Pancreas (tissue), 10 donors: ENCODE data around the gene FAM174C. TPM values are rescaled to one million over a fixed set of nuclear protein-coding genes. Genes with fewer than 3 reads are reported as not detected.
A peak's percentile ranks its signal among the peaks of the same experiment; 100 is the strongest.

Source experiments
- ATAC-seq, 4 donors: fragments of 200-7000 bp; cut with Tn5 transposase; one replicate each; pipeline versions ENCODE4 v1.8.0 to v1.9.1; 2020; ENCODE audit warnings: mild to moderate bottlenecking in 4 of 4, moderate library complexity in 4 of 4
- DNase-seq, 6 donors: peaks; one replicate each; pipeline ENCODE4 v3.0.0-alpha.2; 2020
- FAIRE-seq: peaks from 2 replicates; lab custom pipeline; 2012; peaks lifted over from hg19 to GRCh38; lab: Jason Lieb, UNC
- H3K27ac ChIP-seq, 4 donors: fragments of 200-600 bp; sonication (generic); 1 replicate in 3 of 4; 2 replicates in 1 of 4; pipeline versions ENCODE4 v1.5.0 to v1.8.0; 2020
- H3K27me3 ChIP-seq, 4 donors: fragments of 200-600 bp; one replicate each; pipeline ENCODE4 v1.8.0; 2021
- H3K36me3 ChIP-seq, 3 donors: fragments of 200-600 bp; sonication (generic) in 1 of 3; one replicate each; pipeline versions ENCODE4 v1.5.0 to v1.8.0; 2020 to 2021
- H3K4me1 ChIP-seq, 3 donors: fragments of 200-600 bp; one replicate each; pipeline ENCODE4 v1.8.0; 2021
- H3K4me3 ChIP-seq, 4 donors: fragments of 200-600 bp; sonication (generic) in 2 of 4; one replicate each; pipeline versions ENCODE4 v1.5.0 to v1.8.0; 2020 to 2021
- H3K9me3 ChIP-seq, 4 donors: fragments of 200-600 bp; one replicate each; pipeline ENCODE4 v1.8.0; 2021
- CTCF ChIP-seq, 4 donors: fragments of 200-600 bp; sonication (generic) in 3 of 4; IDR thresholded peaks; one replicate each; pipeline versions ENCODE4 v1.5.0 to v1.8.0; 2021; ENCODE audit warnings: antibody characterized with exemption in 4 of 4
- whole genome bisulfite sequencing, 2 donors: extraction: QIAGEN DNeasy Blood & Tissue Kit; methylation state at CpG; one replicate each; pipeline ENCODE4 v1.1.7; 2013; 5-methylcytosine and 5-hydroxymethylcytosine counted together
- intact Hi-C, 3 donors: fragments of 100-400 bp; cut with DNase I; formaldehyde crosslinking; loops; one replicate each; pipeline versions ENCODE4 v1.11.1 to v1.14.2; 2022
- polyA plus RNA-seq, 2 donors: library from polyadenylated mRNA; stranded (reverse); fragments of 200-250 nt; gene quantifications; one replicate each; pipeline ENCODE4 v1.2.3, GENCODE V29; 2013
- total RNA-seq, 6 donors: library from RNA; stranded (reverse); fragmentation: NEBNext Ultra II Directional in 4 of 6; extraction: Animal tissue kit (Norgen Biotek cat#: 25700) in 4 of 6; gene quantifications; one replicate each; pipeline versions ENCODE4 v1.2.1 to v1.2.4, GENCODE V29; 2021 to 2023
- donor health status: healthy with polysubstance abuse.
- donor health status: DM: no; HTN: no; CAD: no; lungs with moderate emphysema.
- donor health status: DM: no; HTN: no; CAD: no.
- donor health status: control.
- donor health status: control.
- donor health status: Bipolar disorder and iron deficiency.
- donor health status: DM: yes; HTN: yes; CAD: no.
- donor health status: DM: no; HTN: no; CAD: no.
- donor health status: DM: no; HTN: no; CAD: no.
- donor health status: DM: yes; HTN: yes; CAD: no.

FAM174C gene
- total RNA-seq (10 to 100 TPM; 16.1 to 26.1 (median 22.9) TPM), polyA plus RNA-seq (10 to 100 TPM; 69.8 to 83.4 TPM)

- Histone ChIP-seq H3K9me3 (no peaks in the 10 kb centered on the region), H3K36me3 (peaks cover 5 to 40% (median 34%) of the 10 kb centered on the region in 3 donors), H3K4me1 (peaks cover 32 to 38% (median 37%) of the 10 kb centered on the region in 3 donors), H3K27me3 (no peaks in the 10 kb centered on the region), H3K27ac (peak within 1 kb of the TSS; percentile 97 to 99 (median 98)), H3K4me3 (peak within 1 kb of the TSS; percentile 55 to 77 (median 66))
- no peak for FAIRE-seq
- TF ChIP-seq CTCF (IDR thresholded peaks at IDR 0.05), result no peak
- ATAC-seq, result peak; percentile 78 to 86 (median 81)
- DNase-seq, result peak; percentile 94 to 98 (median 96)
- WGBS, 2 donors, result 0% methylated on average over 67 to 98 of the region's 98 CpGs
- intact Hi-C loops, result no loop called here
Measured at GRCh38 chr19:1275260-1275975, at the start of gene FAM174C. FAM174C (plus strand) TSS chr19:1275530; CDS start chr19:1275550, 20 bp downstream.

- TF ChIP-seq CTCF (IDR thresholded peaks at IDR 0.05), result no peak
- H3K4me3 ChIP-seq, result no peak overlapping the region
- 93 to 94% methylated on average over 11 of the region's 11 CpGs for WGBS, 2 donors
- no peak overlapping the region for H3K27ac ChIP-seq
- peaks cover 0 to 20% (median 5%) of the 10 kb centered on the region in 3 donors for H3K36me3 ChIP-seq
- intact Hi-C loops, result no loop called here
- peaks cover 0 to 5% (median 4%) of the 10 kb centered on the region in 3 donors for H3K4me1 ChIP-seq
- FAIRE-seq (no peak), DNase-seq (no peak), ATAC-seq (no peak)
- H3K27me3 ChIP-seq, result no peaks in the 10 kb centered on the region
- H3K9me3 ChIP-seq, result no peaks in the 10 kb centered on the region
Measured at GRCh38 chr19:1226227-1226518, 49.2 kb upstream of the FAM174C start.

GRCh38 chr19:1226522-1227303 is 48.6 kb upstream of the FAM174C start:
- intact Hi-C loops, result no loop called here
- no peak for FAIRE-seq
- no peaks in the 10 kb centered on the region for H3K9me3 ChIP-seq
- no peak for ATAC-seq
- no peak for DNase-seq
- no peaks in the 10 kb centered on the region for H3K27me3 ChIP-seq
- WGBS, 2 donors, result 95% methylated on average over 46 to 50 of the region's 50 CpGs
- TF ChIP-seq CTCF (IDR thresholded peaks at IDR 0.05), result no peak
- H3K27ac ChIP-seq, result no peak overlapping the region
- H3K4me1 ChIP-seq, result peaks cover 0 to 4% (median 2%) of the 10 kb centered on the region in 3 donors
- peaks cover 0 to 16% (median 5%) of the 10 kb centered on the region in 3 donors for H3K36me3 ChIP-seq
- H3K4me3 ChIP-seq, result no peak overlapping the region

GRCh38 chr19:1227304-1228054 is 47.9 kb upstream of the FAM174C start:
- no peak overlapping the region for H3K27ac ChIP-seq
- 93 to 95% methylated on average over 56 of the region's 56 CpGs for WGBS, 2 donors
- ATAC-seq (no peak), FAIRE-seq (no peak), DNase-seq (no peak)
- no peak overlapping the region for H3K4me3 ChIP-seq
- no peaks in the 10 kb centered on the region for H3K27me3 ChIP-seq
- no peak for TF ChIP-seq CTCF (IDR thresholded peaks at IDR 0.05)
- peaks cover 2 to 9% (median 6%) of the 10 kb centered on the region in 3 donors for H3K4me1 ChIP-seq
- intact Hi-C loops, result no loop called here
- no peaks in the 10 kb centered on the region for H3K9me3 ChIP-seq
- H3K36me3 ChIP-seq, result peaks cover 0 to 16% (median 5%) of the 10 kb centered on the region in 3 donors
